Fibroblast of lung (primary cell): ENCODE measurements around the gene MIER2. TPM values are rescaled to one million over a fixed set of nuclear protein-coding genes. Genes with fewer than 3 reads are reported as not detected.

Source experiments
- DNase-seq, 2 donors: peaks; one replicate each; pipeline versions ENCODE4 v3.0.0 to v3.0.0-alpha.2; 2010; ENCODE audit warnings: low read depth in 2 of 2
- H2AFZ ChIP-seq: 2 replicates; pipeline ENCODE4 v1.5.1; 2012; ENCODE audit warnings: low read length, control low read depth, inconsistent platforms
- H3K27ac ChIP-seq: 2 replicates; pipeline ENCODE4 v1.5.1; 2011; ENCODE audit warnings: low read length, control low read depth; ENCODE audit not compliant: insufficient read depth
- H3K27me3 ChIP-seq: 2 replicates; pipeline ENCODE4 v1.5.1; 2011; ENCODE audit warnings: mild to moderate bottlenecking, low read length; ENCODE audit not compliant: control insufficient read depth, insufficient read depth
- H3K36me3 ChIP-seq: 2 replicates; pipeline ENCODE4 v1.5.1; 2011; ENCODE audit warnings: low read length; ENCODE audit not compliant: control insufficient read depth, insufficient read depth
- H3K4me1 ChIP-seq: 2 replicates; pipeline ENCODE4 v1.5.1; 2011; ENCODE audit warnings: low read length; ENCODE audit not compliant: control insufficient read depth, insufficient read depth; ENCODE audit errors: extremely low read depth
- H3K4me2 ChIP-seq: 2 replicates; pipeline ENCODE4 v1.5.1; 2011; ENCODE audit warnings: low read length, control low read depth; ENCODE audit not compliant: insufficient read depth; ENCODE audit errors: extremely low read depth
- H3K4me3 ChIP-seq, 4 experiments: fragments of 200-600 bp in 1 of 4; sonication (generic) in 1 of 4; replicated peaks in 1 of 4; 2 replicates each; pipeline ENCODE4 v1.5.1; 2011 to 2016; ENCODE audit warnings: low read length in 4 of 4, low read depth in 3 of 4, mild to moderate bottlenecking in 3 of 4, control low read depth in 2 of 4, inconsistent platforms in 1 of 4, mixed read lengths in 1 of 4; ENCODE audit not compliant: insufficient read depth in 1 of 4; ENCODE audit errors: control extremely low read depth in 1 of 4
- H3K79me2 ChIP-seq: 2 replicates; pipeline ENCODE4 v1.5.1; 2012; ENCODE audit warnings: mild to moderate bottlenecking, low read length, inconsistent platforms; ENCODE audit not compliant: control insufficient read depth, insufficient read depth
- H3K9ac ChIP-seq: 2 replicates; pipeline ENCODE4 v1.5.1; 2011; ENCODE audit warnings: mild to moderate bottlenecking, low read length, control low read depth; ENCODE audit not compliant: insufficient read depth
- H3K9me3 ChIP-seq: 2 replicates; pipeline ENCODE4 v1.5.1; 2012; ENCODE audit warnings: low read depth, low read length; ENCODE audit not compliant: control insufficient read depth, insufficient read depth
- H4K20me1 ChIP-seq: 2 replicates; pipeline ENCODE4 v1.5.1; 2011; ENCODE audit warnings: low read length; ENCODE audit not compliant: control insufficient read depth, insufficient read depth; ENCODE audit errors: extremely low read depth
- CTCF ChIP-seq, 2 donors: IDR thresholded peaks in 1 of 2; conservative IDR thresholded peaks in 1 of 2; 1 replicate in 1 of 2; 2 replicates in 1 of 2; pipeline ENCODE4 v1.5.1; 2011 to 2012; ENCODE audit warnings: low read length in 2 of 2, control low read depth in 1 of 2, inconsistent platforms in 1 of 2, low read depth in 1 of 2, mild to moderate bottlenecking in 1 of 2
- EZH2 ChIP-seq: IDR thresholded peaks from 2 replicates; pipeline ENCODE4 v1.5.1; 2012; ENCODE audit warnings: low read length, control low read depth, mild to moderate bottlenecking; ENCODE audit errors: missing control alignments
- polyA plus RNA-seq, 2 donors: library from polyadenylated mRNA; depleted of rRNA in 1 of 2; stranded (reverse) in 1 of 2; unstranded in 1 of 2; fragments of >200 nt; gene quantifications; 2 replicates each; pipeline ENCODE4 v1.2.1, GENCODE V29; 2011 to 2012; ENCODE audit warnings: missing spikeins in 1 of 2
- total RNA-seq: library from RNA; depleted of rRNA; stranded (reverse); fragments of >200 nt; gene quantifications from 2 replicates; pipeline ENCODE4 v1.2.1, GENCODE V29; 2014

The MIER2 gene
- total and polyA plus RNA-seq, 2 donors (not counting 1 experiment from before 2014, with no cell fraction given): 13.7 to 20.6 TPM

DNA sequence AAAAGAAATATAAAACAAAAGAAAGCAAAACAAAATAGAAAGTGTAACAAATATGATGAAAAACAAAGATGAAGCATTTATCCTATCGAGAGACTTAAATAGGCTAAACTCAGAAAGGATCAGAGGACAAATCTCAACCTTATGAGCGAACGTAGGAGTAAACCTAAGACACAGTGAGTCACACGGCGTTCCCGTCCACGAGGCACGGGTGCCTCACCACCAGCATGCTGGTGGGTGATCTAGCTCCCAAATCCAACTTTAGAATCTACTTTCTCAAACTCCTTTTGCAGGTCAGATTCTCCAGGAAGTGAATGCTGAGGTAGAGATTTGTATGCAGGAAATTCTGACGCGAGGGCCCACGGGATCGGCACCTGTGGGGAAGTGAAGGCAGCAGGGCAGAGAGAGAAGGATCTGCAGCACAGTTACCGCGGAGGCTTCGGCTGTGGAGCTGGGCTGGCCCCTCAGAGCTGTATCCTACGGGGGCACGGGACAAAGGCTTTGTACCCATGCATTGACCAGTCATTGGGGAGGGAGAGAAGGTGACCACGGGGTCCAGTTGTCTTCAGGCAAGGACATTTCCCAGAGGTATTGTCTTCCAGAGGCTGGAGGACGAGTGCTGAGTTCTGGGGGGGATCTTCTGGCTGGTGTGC, 7.5 kb upstream of the MIER2 start:
- H3K79me2 ChIP-seq: no peaks in the 10 kb centered on the region
- no peaks in the 10 kb centered on the region for H3K9me3 ChIP-seq
- no peak for TF ChIP-seq EZH2
- TF ChIP-seq CTCF (conservative IDR thresholded peaks at IDR 0.05 in 1 of 2, IDR thresholded peaks at IDR 0.05 in 1 of 2; ENCODE audit: low read depth in 1 of 2, low read length in 2 of 2): no peak
- H2AFZ ChIP-seq: no peak overlapping the region
- no peak overlapping the region for H3K4me3 ChIP-seq
- no peak overlapping the region for H3K27ac ChIP-seq
- no peaks in the 10 kb centered on the region for H4K20me1 ChIP-seq
- H3K4me1 ChIP-seq: no peaks in the 10 kb centered on the region
- H3K4me2 ChIP-seq: no peak overlapping the region
- no peaks in the 10 kb centered on the region for H3K27me3 ChIP-seq
- no peak overlapping the region for H3K9ac ChIP-seq
- H3K36me3 ChIP-seq: no peaks in the 10 kb centered on the region
- DNase-seq: no peak

DNA sequence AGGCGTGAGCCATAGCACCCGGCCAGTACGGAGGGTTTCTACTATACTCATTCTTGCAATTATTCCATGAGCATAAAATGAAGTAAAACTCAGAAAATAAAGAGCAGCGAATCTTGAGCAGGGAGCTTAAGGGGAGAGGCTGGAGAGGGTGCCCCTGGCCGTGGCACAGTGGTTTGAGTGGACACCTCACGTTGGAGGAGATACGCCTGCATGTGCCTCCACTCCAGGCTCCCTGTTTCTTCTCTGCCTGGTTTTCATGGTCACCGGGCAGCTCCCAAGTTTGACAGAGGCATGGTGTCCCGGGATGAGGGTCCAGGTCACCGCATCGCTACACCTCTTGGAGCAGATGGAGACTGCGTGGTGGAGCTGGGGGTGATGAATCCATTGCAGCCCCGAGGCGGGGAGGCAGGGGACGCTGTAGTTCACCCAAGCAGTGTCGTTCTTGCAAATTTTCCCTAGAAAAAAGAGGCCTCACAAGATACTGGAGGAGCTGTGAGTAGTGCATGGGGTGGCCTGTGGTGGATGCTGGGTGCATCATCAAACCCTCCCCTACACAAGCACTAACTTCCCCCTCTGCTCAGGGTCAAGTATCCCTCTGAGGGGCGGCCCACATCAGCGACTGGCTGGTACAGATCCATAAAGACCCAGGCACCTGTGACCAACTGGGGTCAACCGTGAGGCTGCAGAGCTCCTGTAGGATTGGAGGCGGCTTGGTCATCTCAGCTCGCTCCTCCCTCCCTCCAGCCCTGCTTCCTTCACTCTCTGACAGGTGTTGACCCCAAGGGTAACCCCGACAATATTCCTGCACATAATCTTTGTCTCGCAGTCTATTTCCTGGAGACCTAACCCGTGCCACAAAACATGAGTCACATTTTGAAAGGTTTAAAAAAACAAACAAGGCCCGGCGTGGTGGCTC, 3.6 kb upstream of the MIER2 start:
- Histone ChIP-seq H3K9me3 (no peaks in the 10 kb centered on the region), H4K20me1 (no peaks in the 10 kb centered on the region), H3K9ac (no peak overlapping the region), H3K27ac (no peak overlapping the region), H3K4me3 (no peak overlapping the region), H3K36me3 (no peaks in the 10 kb centered on the region), H2AFZ (no peak overlapping the region), H3K27me3 (no peaks in the 10 kb centered on the region), H3K4me2 (no peak overlapping the region), H3K79me2 (peaks cover 8% of the 10 kb centered on the region), H3K4me1 (peaks cover 4% of the 10 kb centered on the region)
- TF ChIP-seq CTCF (conservative IDR thresholded peaks at IDR 0.05 in 1 of 2, IDR thresholded peaks at IDR 0.05 in 1 of 2; ENCODE audit: low read depth in 1 of 2, low read length in 2 of 2) (no peak), EZH2 (no peak)
- DNase-seq: peak in 1 of 2 donors; percentile 15

DNA sequence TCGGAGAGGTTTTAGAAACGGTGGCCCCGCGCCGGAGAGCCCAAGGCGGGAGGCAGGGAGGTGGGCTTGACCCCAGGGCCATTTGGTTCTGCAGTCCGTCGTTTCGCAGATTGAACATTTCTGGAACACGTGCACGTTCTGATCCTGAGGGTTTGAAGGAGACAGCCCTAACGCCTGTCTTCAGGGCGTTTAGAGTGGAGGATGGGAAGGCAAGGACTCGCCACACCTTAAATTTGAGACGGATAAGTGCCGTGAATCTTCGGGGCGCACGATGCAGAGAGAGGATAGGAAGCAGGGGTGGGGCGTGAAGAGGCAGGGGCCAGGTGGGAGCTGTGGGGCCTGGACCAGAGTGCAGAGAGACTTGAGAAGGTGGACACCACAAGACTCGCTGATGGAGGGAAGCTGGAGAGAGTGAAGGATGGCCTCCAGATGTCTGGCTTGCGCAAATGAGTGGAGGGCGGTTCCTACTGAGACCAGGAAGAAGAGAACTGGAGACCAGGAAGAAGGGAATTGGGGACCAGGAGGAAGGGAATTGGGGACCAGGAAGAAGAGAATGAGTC, 804 bp upstream of the MIER2 start:
- H3K4me3 ChIP-seq: peak overlapping the region in 1 of 4 experiments; percentile 57
- no peaks in the 10 kb centered on the region for H3K9me3 ChIP-seq
- H4K20me1 ChIP-seq: no peaks in the 10 kb centered on the region
- no peaks in the 10 kb centered on the region for H3K27me3 ChIP-seq
- no peak overlapping the region for H3K9ac ChIP-seq
- peaks cover 36% of the 10 kb centered on the region for H3K79me2 ChIP-seq
- peaks cover 7% of the 10 kb centered on the region for H3K4me1 ChIP-seq
- TF ChIP-seq CTCF (conservative IDR thresholded peaks at IDR 0.05 in 1 of 2, IDR thresholded peaks at IDR 0.05 in 1 of 2; ENCODE audit: low read depth in 1 of 2, low read length in 2 of 2): no peak
- TF ChIP-seq EZH2: peak; percentile 28
- no peak for DNase-seq
- H3K27ac ChIP-seq: no peak overlapping the region
- H2AFZ ChIP-seq: no peak overlapping the region
- peaks cover 7% of the 10 kb centered on the region for H3K36me3 ChIP-seq
- peak overlapping the region; percentile 42 for H3K4me2 ChIP-seq
